ENCODE results near the gene SHB.

- TF ChIP-seq, protein P1, sequence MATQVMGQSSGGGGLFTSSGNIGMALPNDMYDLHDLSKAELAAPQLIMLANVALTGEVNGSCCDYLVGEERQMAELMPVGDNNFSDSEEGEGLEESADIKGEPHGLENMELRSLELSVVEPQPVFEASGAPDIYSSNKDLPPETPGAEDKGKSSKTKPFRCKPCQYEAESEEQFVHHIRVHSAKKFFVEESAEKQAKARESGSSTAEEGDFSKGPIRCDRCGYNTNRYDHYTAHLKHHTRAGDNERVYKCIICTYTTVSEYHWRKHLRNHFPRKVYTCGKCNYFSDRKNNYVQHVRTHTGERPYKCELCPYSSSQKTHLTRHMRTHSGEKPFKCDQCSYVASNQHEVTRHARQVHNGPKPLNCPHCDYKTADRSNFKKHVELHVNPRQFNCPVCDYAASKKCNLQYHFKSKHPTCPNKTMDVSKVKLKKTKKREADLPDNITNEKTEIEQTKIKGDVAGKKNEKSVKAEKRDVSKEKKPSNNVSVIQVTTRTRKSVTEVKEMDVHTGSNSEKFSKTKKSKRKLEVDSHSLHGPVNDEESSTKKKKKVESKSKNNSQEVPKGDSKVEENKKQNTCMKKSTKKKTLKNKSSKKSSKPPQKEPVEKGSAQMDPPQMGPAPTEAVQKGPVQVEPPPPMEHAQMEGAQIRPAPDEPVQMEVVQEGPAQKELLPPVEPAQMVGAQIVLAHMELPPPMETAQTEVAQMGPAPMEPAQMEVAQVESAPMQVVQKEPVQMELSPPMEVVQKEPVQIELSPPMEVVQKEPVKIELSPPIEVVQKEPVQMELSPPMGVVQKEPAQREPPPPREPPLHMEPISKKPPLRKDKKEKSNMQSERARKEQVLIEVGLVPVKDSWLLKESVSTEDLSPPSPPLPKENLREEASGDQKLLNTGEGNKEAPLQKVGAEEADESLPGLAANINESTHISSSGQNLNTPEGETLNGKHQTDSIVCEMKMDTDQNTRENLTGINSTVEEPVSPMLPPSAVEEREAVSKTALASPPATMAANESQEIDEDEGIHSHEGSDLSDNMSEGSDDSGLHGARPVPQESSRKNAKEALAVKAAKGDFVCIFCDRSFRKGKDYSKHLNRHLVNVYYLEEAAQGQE (IDR thresholded peaks at IDR 0.05; ENCODE audit: insufficient read depth in 1 of 2, low read depth in 2 of 2, low read length in 2 of 2): no peak
- TF ChIP-seq SIN3A (IDR thresholded peaks at IDR 0.05; ENCODE audit: borderline replicate concordance, insufficient read depth, low read length): no peak
Observed at GRCh38 chr9:37949576-37949975, 119.5 kb downstream of the SHB start.
